Measurements from ENCODE around the gene CAPN5.

CAPN5 gene

GRCh38 chr11:77115956-77116355 lies 49.2 kb downstream of the CAPN5 start:
- Histone ChIP-seq H3K36me3 (ENCODE audit: control insufficient read depth, insufficient read depth, low read length) (no peaks in the 10 kb centered on the region), H3K4me3 (replicated peaks; ENCODE audit: low read depth, low read length) (no peak overlapping the region), H3K27me3 (replicated peaks; ENCODE audit: control insufficient read depth, insufficient read depth, low read length) (no peaks in the 10 kb centered on the region)
- TF ChIP-seq CTCF (IDR thresholded peaks at IDR 0.05; ENCODE audit: insufficient read depth, low read length, poor library complexity, severe bottlenecking): no peak
- DNase-seq (ENCODE audit: extremely low read depth, insufficient read length): no peak

GRCh38 chr11:77117492-77117891 lies 50.7 kb downstream of the CAPN5 start:
- no peak for TF ChIP-seq CTCF (IDR thresholded peaks at IDR 0.05; ENCODE audit: insufficient read depth, low read length, poor library complexity, severe bottlenecking)
- no peaks in the 10 kb centered on the region; the same call in 1 of the 2 replicates for H3K27me3 ChIP-seq (replicated peaks; ENCODE audit: control insufficient read depth, insufficient read depth, low read length)
- H3K4me3 ChIP-seq (replicated peaks; ENCODE audit: low read depth, low read length): no peak overlapping the region
- no peaks in the 10 kb centered on the region for H3K36me3 ChIP-seq (ENCODE audit: control insufficient read depth, insufficient read depth, low read length)
- DNase-seq (ENCODE audit: extremely low read depth, insufficient read length): no peak

- no peak for DNase-seq (ENCODE audit: extremely low read depth, insufficient read length)
- H3K27me3 ChIP-seq (replicated peaks; ENCODE audit: control insufficient read depth, insufficient read depth, low read length): no peaks in the 10 kb centered on the region; the same call in 1 of the 2 replicates
- TF ChIP-seq CTCF (IDR thresholded peaks at IDR 0.05; ENCODE audit: insufficient read depth, low read length, poor library complexity, severe bottlenecking): no peak
- no peak overlapping the region for H3K4me3 ChIP-seq (replicated peaks; ENCODE audit: low read depth, low read length)
- H3K36me3 ChIP-seq (ENCODE audit: control insufficient read depth, insufficient read depth, low read length): no peaks in the 10 kb centered on the region
These were observed 51.3 kb downstream of the CAPN5 start for GRCh38 chr11:77118086-77118485.

- no peak for TF ChIP-seq CTCF (IDR thresholded peaks at IDR 0.05; ENCODE audit: insufficient read depth, low read length, poor library complexity, severe bottlenecking)
- no peaks in the 10 kb centered on the region for H3K36me3 ChIP-seq (ENCODE audit: control insufficient read depth, insufficient read depth, low read length)
- DNase-seq (ENCODE audit: extremely low read depth, insufficient read length): no peak
- no peak overlapping the region for H3K4me3 ChIP-seq (replicated peaks; ENCODE audit: low read depth, low read length)
- H3K27me3 ChIP-seq (replicated peaks; ENCODE audit: control insufficient read depth, insufficient read depth, low read length): no peaks in the 10 kb centered on the region; the same call in 1 of the 2 replicates
These were observed 52.2 kb downstream of the CAPN5 start for GRCh38 chr11:77118971-77119370.

- TF ChIP-seq CTCF (IDR thresholded peaks at IDR 0.05; ENCODE audit: insufficient read depth, low read length, poor library complexity, severe bottlenecking): no peak
- H3K27me3 ChIP-seq (replicated peaks; ENCODE audit: control insufficient read depth, insufficient read depth, low read length): no peaks in the 10 kb centered on the region; the same call in 1 of the 2 replicates
- DNase-seq (ENCODE audit: extremely low read depth, insufficient read length): no peak
These were observed 52.8 kb downstream of the CAPN5 start for GRCh38 chr11:77119531-77119936.

GRCh38 chr11:77120571-77120970 lies 53.8 kb downstream of the CAPN5 start:
- DNase-seq (ENCODE audit: extremely low read depth, insufficient read length): no peak
- TF ChIP-seq CTCF (IDR thresholded peaks at IDR 0.05; ENCODE audit: insufficient read depth, low read length, poor library complexity, severe bottlenecking): no peak
- Histone ChIP-seq H3K4me3 (replicated peaks; ENCODE audit: low read depth, low read length) (no peak overlapping the region), H3K36me3 (ENCODE audit: control insufficient read depth, insufficient read depth, low read length) (no peaks in the 10 kb centered on the region), H3K27me3 (replicated peaks; ENCODE audit: control insufficient read depth, insufficient read depth, low read length) (no peaks in the 10 kb centered on the region; the same call in 1 of the 2 replicates)

More at GRCh38 chr11:77119531-77119936, 52.8 kb downstream of the CAPN5 start:
- Histone ChIP-seq H3K4me3 (replicated peaks; ENCODE audit: low read depth, low read length) (no peak overlapping the region), H3K36me3 (ENCODE audit: control insufficient read depth, insufficient read depth, low read length) (no peaks in the 10 kb centered on the region)

Measured in GM06990 (cell line).